ENCODE results near the gene SPAG16. TPM values are rescaled to one million over a fixed set of nuclear protein-coding genes. Genes with fewer than 3 reads are reported as not detected.
A peak's percentile ranks its signal among the peaks of the same experiment; 100 is the strongest.

The SPAG16 gene
- polyA plus RNA-seq (2013, experiment 1 of 2; ENCODE audit: insufficient read length) = 16.0 TPM
- polyA plus RNA-seq (2013, experiment 2 of 2; ENCODE audit: insufficient read length) = 16.1 TPM

GRCh38 chr2:213284105-213285090 lies at the start of gene SPAG16:
SPAG16 (plus strand) TSS chr2:213284464.
- peak; percentile 98 for DNase-seq

GRCh38 chr2:213234641-213235040 lies 49.6 kb upstream of the SPAG16 start:
- no peak for DNase-seq

- DNase-seq = no peak
These were observed 48.5 kb upstream of the SPAG16 start for GRCh38 chr2:213235741-213236140.

GRCh38 chr2:213237251-213237650 lies 47.0 kb upstream of the SPAG16 start:
- no peak for DNase-seq

GRCh38 chr2:213237787-213238186 lies 46.5 kb upstream of the SPAG16 start:
- no peak for DNase-seq

GRCh38 chr2:213238753-213239495 lies 45.3 kb upstream of the SPAG16 start:
- peak; percentile 94 for DNase-seq

GRCh38 chr2:213241817-213242216 lies 42.4 kb upstream of the SPAG16 start:
- no peak for DNase-seq

- DNase-seq = no peak
These were observed 41.6 kb upstream of the SPAG16 start for GRCh38 chr2:213242653-213243052.

GRCh38 chr2:213243189-213244044 lies 40.8 kb upstream of the SPAG16 start:
- DNase-seq = no peak

- peak; percentile 45 for DNase-seq
These were observed 37.6 kb upstream of the SPAG16 start for GRCh38 chr2:213246497-213247281.

- DNase-seq = peak; percentile 26
These were observed 36.7 kb upstream of the SPAG16 start for GRCh38 chr2:213247566-213247965.

- DNase-seq = no peak
These were observed 35.6 kb upstream of the SPAG16 start for GRCh38 chr2:213248637-213249036.

GRCh38 chr2:213249502-213249901 lies 34.8 kb upstream of the SPAG16 start:
- DNase-seq = no peak

GRCh38 chr2:213251618-213252017 lies 32.6 kb upstream of the SPAG16 start:
- DNase-seq = peak; percentile 74

GRCh38 chr2:213252206-213252605 lies 32.1 kb upstream of the SPAG16 start:
- DNase-seq = no peak

- DNase-seq = no peak
These were observed 31.1 kb upstream of the SPAG16 start for GRCh38 chr2:213253162-213253561.

GRCh38 chr2:213259266-213259665 lies 25.0 kb upstream of the SPAG16 start:
- no peak for DNase-seq

GRCh38 chr2:213261237-213261636 lies 23.0 kb upstream of the SPAG16 start:
- DNase-seq = no peak

GRCh38 chr2:213261715-213262114 lies 22.5 kb upstream of the SPAG16 start:
- DNase-seq = no peak

GRCh38 chr2:213265679-213266078 lies 18.6 kb upstream of the SPAG16 start:
- no peak for DNase-seq

GRCh38 chr2:213266421-213266820 lies 17.8 kb upstream of the SPAG16 start:
- no peak for DNase-seq

- no peak for DNase-seq
These were observed 12.3 kb upstream of the SPAG16 start for GRCh38 chr2:213271947-213272346.

All from fibroblast of skin of scalp (primary cell).